A375 (cell line): ENCODE measurements around the gene ALMS1. TPM values are rescaled to one million over a fixed set of nuclear protein-coding genes. Genes with fewer than 3 reads are reported as not detected.

Experiments
- total RNA-seq: library from RNA; depleted of rRNA; stranded (reverse); fragments of >200 nt; shearing (Covaris generic); gene quantifications from 2 replicates; pipeline ENCODE4 v1.2.3, GENCODE V29; 2014; rRNA removed

The ALMS1 gene
- 20.2 and 26.5 TPM in 2 replicates for total RNA-seq

GRCh38 chr2:73385504-73386341, at the start of gene ALMS1:
Gene ALMS1, plus strand, starts transcription at chr2:73385836. Its CDS starts 33 bp downstream, at chr2:73385869.

GRCh38 chr2:73642338-73643018, 256.8 kb downstream of the ALMS1 start, which contains the start of gene NAT8:
Gene NAT8, minus strand, starts transcription at chr2:73642422. Its CDS starts 794 bp downstream, at chr2:73641628.

Other genes with a start within 250 kb of the ALMS1 start
- gene NOTO, start 183.3 kb upstream of the ALMS1 start, total RNA-seq: not detected in 2 replicates
- gene SMYD5, start 171.6 kb upstream of the ALMS1 start, total RNA-seq: 41.3 and 45.0 TPM in 2 replicates
- 16.3 and 17.7 TPM in 2 replicates for gene PRADC1, start 152.6 kb upstream of the ALMS1 start, total RNA-seq
- 531 and 547 TPM in 2 replicates for gene CCT7, start 151.5 kb upstream of the ALMS1 start, total RNA-seq
- 4.3 and 6.4 TPM in 2 replicates for gene FBXO41, start 101.4 kb upstream of the ALMS1 start, total RNA-seq
- 0.05 TPM in 1 of 2 replicates, not detected in the other for gene EGR4, start 92.3 kb upstream of the ALMS1 start, total RNA-seq